Immature natural killer cell (primary cell): ENCODE data around the gene OR6N2. TPM values are rescaled to one million over a fixed set of nuclear protein-coding genes. Genes with fewer than 3 reads are reported as not detected.

Experiments used
- DNase-seq, 3 donors: peaks; one replicate each; pipeline ENCODE4 v3.0.0; 2022; ENCODE audit warnings: mixed read lengths in 1 of 3
- H3K27ac Mint-ChIP-seq, 6 donors: one replicate each; pipeline ENCODE4 v1.8.0; 2020; ENCODE audit warnings: mixed read lengths in 6 of 6, mild to moderate bottlenecking in 5 of 6, inconsistent platforms in 4 of 6, moderate library complexity in 3 of 6
- H3K27me3 Mint-ChIP-seq, 3 donors: one replicate each; pipeline ENCODE4 v1.8.0; 2020 to 2021; ENCODE audit warnings: low read depth in 3 of 3, mild to moderate bottlenecking in 3 of 3, mixed read lengths in 3 of 3, moderate library complexity in 3 of 3, inconsistent platforms in 1 of 3
- H3K36me3 Mint-ChIP-seq, 3 donors: one replicate each; pipeline ENCODE4 v1.8.0; 2020; ENCODE audit warnings: mixed read lengths in 3 of 3, inconsistent platforms in 2 of 3, mild to moderate bottlenecking in 2 of 3
- H3K4me1 Mint-ChIP-seq, 2 donors: one replicate each; pipeline ENCODE4 v1.8.0; 2020; ENCODE audit warnings: inconsistent platforms in 2 of 2, mild to moderate bottlenecking in 2 of 2, mixed read lengths in 2 of 2, moderate library complexity in 1 of 2
- H3K4me3 Mint-ChIP-seq, 5 donors: one replicate each; pipeline ENCODE4 v1.8.0; 2020; ENCODE audit warnings: mild to moderate bottlenecking in 5 of 5, mixed read lengths in 5 of 5, inconsistent platforms in 3 of 5, moderate library complexity in 3 of 5
- H3K9me3 Mint-ChIP-seq, 6 donors: one replicate each; pipeline ENCODE4 v1.8.0; 2020; ENCODE audit warnings: mild to moderate bottlenecking in 6 of 6, mixed read lengths in 6 of 6, inconsistent platforms in 4 of 6, moderate library complexity in 3 of 6
- polyA plus RNA-seq, 3 donors: library from polyadenylated mRNA; unstranded; fragments of 300-500 nt; fragmentation: Illumina TruSeq; gene quantifications; one replicate each; pipeline ENCODE4 v1.2.3, GENCODE V29; 2021

OR6N2 gene
- polyA plus RNA-seq, 3 donors from 2014 or later, result not detected

GRCh38 chr1:158728510-158729225 lies 52.3 kb downstream of the OR6N2 start:
- Mint-ChIP-seq H3K27me3 (peaks cover 3 to 7% (median 5%) of the 10 kb centered on the region in 3 donors), H3K27ac (no peak overlapping the region), H3K36me3 (no peaks in the 10 kb centered on the region), H3K4me3 (no peak overlapping the region), H3K9me3 (peaks cover 0 to 2% (median 0%) of the 10 kb centered on the region in 6 donors), H3K4me1 (no peaks in the 10 kb centered on the region)
- no peak for DNase-seq

DNA sequence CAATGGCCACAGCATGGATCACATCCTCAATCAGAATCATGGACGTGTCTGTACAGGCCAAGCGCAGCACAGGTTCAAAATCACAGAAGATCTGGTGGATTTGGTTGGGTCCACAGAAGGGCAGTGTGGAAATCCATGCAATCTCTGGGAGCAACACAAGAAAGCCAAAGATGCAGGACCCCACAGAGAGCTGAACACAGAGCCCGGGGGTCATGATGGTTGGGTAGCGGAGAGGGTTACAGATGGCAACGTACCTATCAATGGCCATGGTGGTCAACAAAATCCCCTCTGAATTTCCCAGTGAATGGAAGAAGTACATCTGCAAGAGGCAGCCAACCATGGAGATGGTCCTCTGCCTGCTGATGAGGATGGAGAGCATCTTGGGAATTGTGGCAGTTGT lies 56.6 kb downstream of the OR6N2 start:
- no peak overlapping the region for H3K27ac Mint-ChIP-seq

More for the DNA sequence above, 56.6 kb downstream of the OR6N2 start:
- no peaks in the 10 kb centered on the region for H3K36me3 Mint-ChIP-seq
- peaks cover 5 to 9% (median 8%) of the 10 kb centered on the region in 3 donors for H3K27me3 Mint-ChIP-seq
- no peaks in the 10 kb centered on the region for H3K4me1 Mint-ChIP-seq
- peaks cover 0 to 2% (median 0%) of the 10 kb centered on the region in 6 donors for H3K9me3 Mint-ChIP-seq
- no peak overlapping the region for H3K4me3 Mint-ChIP-seq
- DNase-seq, result no peak

Other genes starting within 250 kb of the OR6N2 start
- gene OR6Y1, start 226.8 kb downstream of the OR6N2 start, polyA plus RNA-seq, result not detected
- not detected for gene OR6P1, start 210.6 kb downstream of the OR6N2 start, polyA plus RNA-seq
- gene OR10X1, start 201.3 kb downstream of the OR6N2 start, polyA plus RNA-seq, result not detected
- gene OR10Z1, start 175.9 kb downstream of the OR6N2 start, polyA plus RNA-seq, result not detected
- not detected for gene SPTA1, start 94.5 kb downstream of the OR6N2 start, polyA plus RNA-seq
- not detected for gene OR6K2, start 80.6 kb downstream of the OR6N2 start, polyA plus RNA-seq
- not detected for gene OR6K3, start 60.5 kb downstream of the OR6N2 start, polyA plus RNA-seq
- gene OR6K6, start 26.5 kb downstream of the OR6N2 start, polyA plus RNA-seq, result not detected
- gene OR6N1, start 9.0 kb downstream of the OR6N2 start, polyA plus RNA-seq, result not detected
- gene MNDA, start 50.1 kb upstream of the OR6N2 start, polyA plus RNA-seq, result 10 to 100 TPM in 1 of 3 donors, 1 to 10 TPM in 2; 2.8 to 16.3 (median 8.8) TPM
- gene PYHIN1, start 150.3 kb upstream of the OR6N2 start, polyA plus RNA-seq, result 100 to 1,000 TPM; 141 to 290 (median 150) TPM
- gene IFI16, start 228.7 kb upstream of the OR6N2 start, polyA plus RNA-seq, result 100 to 1,000 TPM in 1 of 3 donors, 10 to 100 TPM in 2; 78.8 to 205 (median 80.3) TPM